Measurements from ENCODE around the gene CEP72.

DNA sequence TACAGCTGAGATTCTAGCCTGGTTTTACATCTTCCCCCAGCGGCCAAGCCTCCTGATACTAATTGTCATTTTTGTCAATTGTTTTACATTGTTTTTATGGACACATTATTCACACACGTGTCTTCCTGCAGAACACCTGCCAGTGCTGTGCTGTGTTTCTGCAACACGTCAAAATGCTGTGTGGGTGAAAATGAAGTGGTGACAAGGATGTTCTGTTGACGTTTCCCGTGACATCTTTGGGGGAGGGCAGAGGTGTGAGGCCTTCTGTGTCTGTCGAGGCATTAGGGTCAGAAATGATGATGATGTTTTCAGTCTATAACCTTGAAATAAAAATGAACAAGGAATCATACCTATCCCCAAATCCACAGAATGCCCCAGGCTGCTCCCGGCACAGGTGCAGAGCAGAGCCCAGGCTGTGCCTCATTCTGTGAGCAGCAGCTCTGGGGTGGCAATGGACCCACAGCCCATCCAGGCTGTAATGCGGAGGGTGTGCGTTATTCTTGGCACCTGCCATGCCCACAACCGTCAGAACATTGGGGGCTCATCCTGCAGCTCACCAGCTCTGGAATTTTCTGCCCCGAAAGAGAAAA lies 23.6 kb upstream of the CEP72 start:
- no peak for TF ChIP-seq RARB (CRISPR knock-in tag; IDR thresholded peaks at IDR 0.05)
- TF ChIP-seq CSDC2 (CRISPR knock-in tag; IDR thresholded peaks at IDR 0.05) = no peak
- no peak for TF ChIP-seq PATZ1 (CRISPR knock-in tag; IDR thresholded peaks at IDR 0.05; ENCODE audit: borderline replicate concordance)
- TF ChIP-seq ZNF565 (CRISPR knock-in tag; conservative IDR thresholded peaks at IDR 0.05; ENCODE audit: low read depth) = no peak
- no peak for TF ChIP-seq TOX (CRISPR knock-in tag; IDR thresholded peaks at IDR 0.05; ENCODE audit: borderline replicate concordance)
- TF ChIP-seq, protein P1, sequence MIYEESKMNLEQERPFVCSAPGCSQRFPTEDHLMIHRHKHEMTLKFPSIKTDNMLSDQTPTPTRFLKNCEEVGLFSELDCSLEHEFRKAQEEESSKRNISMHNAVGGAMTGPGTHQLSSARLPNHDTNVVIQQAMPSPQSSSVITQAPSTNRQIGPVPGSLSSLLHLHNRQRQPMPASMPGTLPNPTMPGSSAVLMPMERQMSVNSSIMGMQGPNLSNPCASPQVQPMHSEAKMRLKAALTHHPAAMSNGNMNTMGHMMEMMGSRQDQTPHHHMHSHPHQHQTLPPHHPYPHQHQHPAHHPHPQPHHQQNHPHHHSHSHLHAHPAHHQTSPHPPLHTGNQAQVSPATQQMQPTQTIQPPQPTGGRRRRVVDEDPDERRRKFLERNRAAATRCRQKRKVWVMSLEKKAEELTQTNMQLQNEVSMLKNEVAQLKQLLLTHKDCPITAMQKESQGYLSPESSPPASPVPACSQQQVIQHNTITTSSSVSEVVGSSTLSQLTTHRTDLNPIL (CRISPR knock-in tag; IDR thresholded peaks at IDR 0.05; ENCODE audit: low read depth) = no peak
- no peak for TF ChIP-seq ZFP30 (CRISPR knock-in tag; IDR thresholded peaks at IDR 0.05)
- TF ChIP-seq ZNF70 (CRISPR knock-in tag; IDR thresholded peaks at IDR 0.05) = no peak

All from SK-N-SH treated with all-trans-retinoic acid at 6 μM for 48 hours (cell line).